SJCRH30 (cell line): ENCODE data around the gene DBH. TPM values are rescaled to one million over a fixed set of nuclear protein-coding genes. Genes with fewer than 3 reads are reported as not detected.

ENCODE experiments used
- DNase-seq, 2 experiments: peaks; one replicate each; pipeline ENCODE4 v3.0.0-alpha.2; 2015 to 2020
- H3K27ac ChIP-seq: fragments of 250-450 bp; sonication (Bioruptor Pico); 2 replicates; pipeline ENCODE4 v1.5.1; 2020; ENCODE audit warnings: mild to moderate bottlenecking, moderate library complexity
- H3K27me3 ChIP-seq: fragments of 250-450 bp; sonication (Bioruptor Pico); 2 replicates; pipeline ENCODE4 v1.5.1; 2020; ENCODE audit warnings: mild to moderate bottlenecking, moderate library complexity
- H3K36me3 ChIP-seq: fragments of 250-450 bp; sonication (Bioruptor Pico); 2 replicates; pipeline ENCODE4 v1.5.1; 2020; ENCODE audit warnings: mild to moderate bottlenecking, moderate library complexity
- H3K4me1 ChIP-seq: fragments of 250-450 bp; sonication (Bioruptor Pico); 2 replicates; pipeline ENCODE4 v1.5.1; 2020; ENCODE audit warnings: mild to moderate bottlenecking, moderate library complexity
- H3K4me3 ChIP-seq: fragments of 250-450 bp; sonication (Bioruptor Pico); 2 replicates; pipeline ENCODE4 v1.5.1; 2020; ENCODE audit warnings: mild to moderate bottlenecking, moderate library complexity
- H3K9me3 ChIP-seq: fragments of 250-450 bp; sonication (Bioruptor Pico); replicated peaks from 2 replicates; pipeline ENCODE4 v1.5.1; 2020; ENCODE audit warnings: mild to moderate bottlenecking, moderate library complexity
- total RNA-seq: library from RNA; depleted of rRNA; stranded (reverse); fragments of >200 nt; shearing (Covaris generic); gene quantifications from 2 replicates; pipeline ENCODE4 v1.2.3, GENCODE V29; 2014

The DBH gene
- total RNA-seq, 1 experiment from 2014 or later = 2.5 TPM

DNA sequence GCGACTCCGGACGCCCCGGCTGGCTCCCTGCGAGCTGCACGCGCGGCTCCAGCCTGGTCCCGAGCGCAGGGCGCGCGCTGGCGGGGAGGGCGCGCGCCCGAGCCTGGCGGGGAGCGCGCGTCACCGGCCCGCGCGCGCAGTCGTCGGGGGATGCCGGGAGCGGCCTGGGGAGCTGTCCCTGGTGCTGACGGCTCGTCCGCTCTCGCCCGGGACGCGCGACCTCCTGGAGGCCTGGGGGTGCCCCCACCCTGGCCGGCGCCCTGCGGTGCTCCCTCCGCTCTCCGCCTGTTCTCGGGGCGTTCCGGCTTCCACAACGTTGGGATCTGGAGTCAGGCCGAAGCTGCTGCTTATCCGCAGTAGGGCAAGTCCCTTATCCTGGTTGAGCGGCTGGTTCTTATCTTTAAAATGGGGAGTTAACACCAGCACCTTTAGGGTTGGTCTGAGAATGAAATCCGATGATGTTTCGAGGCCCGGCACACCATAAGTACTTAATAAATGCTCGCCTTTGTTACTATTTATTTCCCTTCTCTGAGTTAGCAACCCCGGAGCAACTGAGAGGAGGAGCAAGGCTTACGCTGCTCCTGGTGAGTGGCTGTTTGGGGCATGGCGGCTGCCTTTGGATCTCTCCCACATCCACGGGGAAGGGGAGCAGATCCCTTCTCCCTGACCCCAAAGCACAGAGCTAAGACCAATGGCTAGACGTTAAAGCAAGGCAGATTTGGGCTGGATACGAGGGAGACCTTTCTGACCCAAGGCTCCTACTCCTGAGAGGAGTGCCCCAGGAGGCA lies 26.7 kb upstream of the DBH start, which contains the start of gene FAM163B:
Gene FAM163B (minus strand): TSS at position 79 of the 788 bp plus-strand sequence. CDS start 29,166 bp downstream, outside the sequence.
- H3K4me3 ChIP-seq = no peak within 1 kb of the TSS
- no peaks in the 10 kb centered on the region for H3K36me3 ChIP-seq
- no peak within 1 kb of the TSS for H3K27ac ChIP-seq
- H3K27me3 ChIP-seq = peaks cover 42% of the 10 kb centered on the region
- peaks cover 13% of the 10 kb centered on the region; the same call in 1 of the 2 replicates for H3K4me1 ChIP-seq
- H3K9me3 ChIP-seq = 0 out of 2 replicates have a peak, but pooled peaks cover 4% of the 10 kb centered on the region
- no peak for DNase-seq

DNA sequence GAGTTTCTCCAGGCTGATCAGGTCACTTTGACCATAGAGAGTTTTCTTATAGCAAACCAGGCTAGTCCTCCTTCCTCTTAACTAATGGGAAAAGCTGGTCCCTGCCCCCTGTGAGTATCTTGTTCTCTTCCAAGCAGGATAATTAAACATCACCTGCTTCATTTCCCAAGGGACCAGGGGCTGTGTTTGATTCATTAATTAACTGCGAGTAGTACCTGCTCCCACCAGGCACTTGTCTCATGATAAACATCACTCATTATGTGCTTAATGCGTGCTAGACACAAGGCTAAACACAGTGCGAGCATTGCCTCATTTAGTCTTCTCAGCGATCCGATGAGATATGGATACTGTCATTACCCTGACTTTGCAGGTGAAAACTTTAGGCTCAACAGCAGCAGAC lies 25.3 kb upstream of the DBH start:
- H3K4me3 ChIP-seq = no peak overlapping the region
- H3K9me3 ChIP-seq = 0 out of 2 replicates have a peak, but pooled peaks cover 4% of the 10 kb centered on the region
- H3K36me3 ChIP-seq = no peaks in the 10 kb centered on the region
- DNase-seq = no peak
- no peak overlapping the region for H3K27ac ChIP-seq
- H3K27me3 ChIP-seq = peaks cover 45% of the 10 kb centered on the region
- peaks cover 8% of the 10 kb centered on the region; the same call in 1 of the 2 replicates for H3K4me1 ChIP-seq

DNA sequence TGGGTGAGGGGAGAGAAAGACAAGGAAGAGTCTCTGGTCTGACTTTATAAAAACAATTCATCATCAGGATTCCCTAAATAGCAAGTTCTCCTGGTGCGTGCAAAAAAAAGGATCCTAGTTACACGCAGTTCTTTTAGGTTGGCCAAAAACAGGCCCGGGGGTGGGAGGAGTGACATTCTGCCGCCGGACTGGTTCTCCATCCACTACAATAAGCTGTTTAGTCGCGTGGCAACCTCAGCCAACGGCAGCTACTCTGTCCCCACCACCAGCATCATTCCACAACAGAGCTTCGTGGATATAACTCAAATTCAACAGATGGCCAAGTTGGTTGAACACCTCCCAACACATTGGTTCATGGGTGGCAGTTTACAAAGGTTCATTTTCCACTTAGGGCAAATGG lies 24.1 kb upstream of the DBH start:
- Histone ChIP-seq H3K27ac (no peak overlapping the region), H3K27me3 (peaks cover 41% of the 10 kb centered on the region), H3K36me3 (no peaks in the 10 kb centered on the region), H3K4me3 (no peak overlapping the region), H3K4me1 (peaks cover 8% of the 10 kb centered on the region; the same call in 1 of the 2 replicates), H3K9me3 (0 out of 2 replicates have a peak, but pooled peaks cover 4% of the 10 kb centered on the region)
- no peak for DNase-seq

DNA sequence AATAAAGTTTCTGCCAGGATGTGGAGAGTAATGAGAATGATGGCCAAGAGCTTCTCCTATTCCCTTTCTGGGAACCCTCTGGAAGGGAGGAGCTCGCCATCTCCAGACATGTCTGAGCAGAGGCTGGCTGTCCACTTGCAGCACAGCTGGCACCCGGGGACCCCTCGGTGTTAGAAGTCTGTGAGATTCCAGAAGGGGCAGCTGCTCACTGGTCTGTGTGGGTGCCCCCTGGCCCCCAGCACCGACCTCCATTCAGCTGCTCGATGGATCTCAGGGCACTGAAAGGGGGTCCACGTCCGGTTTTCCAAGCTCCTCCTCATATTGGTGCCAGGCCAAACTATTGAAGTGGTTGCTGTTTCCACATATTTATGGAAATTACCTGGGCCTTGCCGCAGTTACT lies 23.3 kb upstream of the DBH start:
- DNase-seq = no peak
- Histone ChIP-seq H3K36me3 (no peaks in the 10 kb centered on the region), H3K27ac (no peak overlapping the region), H3K4me3 (no peak overlapping the region), H3K4me1 (peaks cover 8% of the 10 kb centered on the region; the same call in 1 of the 2 replicates), H3K9me3 (0 out of 2 replicates have a peak, but pooled peaks cover 4% of the 10 kb centered on the region), H3K27me3 (peaks cover 41% of the 10 kb centered on the region)

DNA sequence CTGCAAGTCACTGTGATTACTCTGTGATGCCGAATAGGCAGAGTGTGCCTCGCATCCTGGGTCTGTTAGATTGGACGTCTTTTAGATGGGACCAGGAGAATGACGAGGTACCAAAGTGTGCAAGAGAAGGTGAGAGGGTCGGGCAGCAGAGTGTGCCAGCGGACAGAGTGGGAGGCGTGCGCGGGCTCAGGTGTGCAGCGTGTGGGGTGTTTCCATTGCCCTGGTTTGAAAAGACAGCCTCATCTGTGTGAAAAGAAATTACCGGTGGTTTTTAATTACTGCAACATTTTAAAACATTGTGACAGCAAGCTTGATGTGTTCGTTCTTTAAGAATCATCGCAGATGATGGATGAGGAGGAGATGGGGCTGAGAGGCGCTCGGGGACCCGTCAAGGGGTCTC lies 22.7 kb upstream of the DBH start:
- Histone ChIP-seq H3K9me3 (0 out of 2 replicates have a peak, but pooled peaks cover 4% of the 10 kb centered on the region), H3K4me1 (peaks cover 8% of the 10 kb centered on the region; the same call in 1 of the 2 replicates), H3K27me3 (peaks cover 41% of the 10 kb centered on the region), H3K27ac (no peak overlapping the region), H3K4me3 (no peak overlapping the region), H3K36me3 (no peaks in the 10 kb centered on the region)
- no peak for DNase-seq

DNA sequence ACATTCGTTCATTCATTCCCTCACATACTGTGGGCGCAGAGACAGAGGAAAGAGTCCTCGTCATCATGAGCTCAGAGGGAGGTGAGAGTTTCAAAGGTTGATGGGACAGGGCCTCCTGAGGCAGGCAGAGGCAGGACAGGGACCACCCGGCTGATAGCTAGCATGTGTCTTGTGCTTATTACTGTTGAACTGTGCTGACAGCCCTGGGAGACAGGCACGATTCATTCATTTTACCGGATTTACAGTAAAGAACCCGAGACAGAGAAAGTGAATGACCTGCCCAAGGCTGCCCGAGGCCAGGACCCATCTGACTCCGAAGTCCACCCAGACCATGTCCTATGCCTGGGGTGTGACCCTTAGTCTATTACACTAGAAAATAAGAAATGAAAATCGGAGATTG lies 22.1 kb upstream of the DBH start:
- H3K4me3 ChIP-seq = no peak overlapping the region
- H3K9me3 ChIP-seq = 0 out of 2 replicates have a peak, but pooled peaks cover 4% of the 10 kb centered on the region
- H3K4me1 ChIP-seq = peaks cover 8% of the 10 kb centered on the region; the same call in 1 of the 2 replicates
- no peak overlapping the region for H3K27ac ChIP-seq
- DNase-seq = no peak
- no peaks in the 10 kb centered on the region for H3K36me3 ChIP-seq
- H3K27me3 ChIP-seq = peaks cover 41% of the 10 kb centered on the region

DNA sequence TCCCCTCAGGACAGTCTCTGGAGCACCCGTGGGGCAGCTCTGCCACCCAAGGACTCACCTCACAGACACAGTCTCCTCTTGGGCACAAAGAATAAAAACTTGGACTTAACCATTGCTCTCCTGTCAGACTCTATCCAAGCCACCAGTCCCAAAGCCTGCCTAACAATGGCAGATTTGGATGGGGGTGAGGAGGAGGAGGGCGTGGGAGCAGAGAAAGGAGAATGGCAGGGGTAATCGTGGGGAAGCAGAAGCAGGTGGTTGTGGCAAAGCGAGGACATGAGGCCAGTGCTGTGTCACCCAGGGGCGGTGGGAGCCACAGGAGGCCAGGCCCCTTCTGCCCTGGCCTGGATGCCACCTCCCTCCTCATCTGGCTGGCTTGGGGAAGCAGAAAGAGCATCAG lies 21.5 kb upstream of the DBH start:
- H3K4me3 ChIP-seq = no peak overlapping the region
- no peak for DNase-seq
- H3K4me1 ChIP-seq = peaks cover 8% of the 10 kb centered on the region; the same call in 1 of the 2 replicates
- no peaks in the 10 kb centered on the region for H3K36me3 ChIP-seq
- peaks cover 42% of the 10 kb centered on the region for H3K27me3 ChIP-seq
- no peak overlapping the region for H3K27ac ChIP-seq
- 0 out of 2 replicates have a peak, but pooled peaks cover 4% of the 10 kb centered on the region for H3K9me3 ChIP-seq

DNA sequence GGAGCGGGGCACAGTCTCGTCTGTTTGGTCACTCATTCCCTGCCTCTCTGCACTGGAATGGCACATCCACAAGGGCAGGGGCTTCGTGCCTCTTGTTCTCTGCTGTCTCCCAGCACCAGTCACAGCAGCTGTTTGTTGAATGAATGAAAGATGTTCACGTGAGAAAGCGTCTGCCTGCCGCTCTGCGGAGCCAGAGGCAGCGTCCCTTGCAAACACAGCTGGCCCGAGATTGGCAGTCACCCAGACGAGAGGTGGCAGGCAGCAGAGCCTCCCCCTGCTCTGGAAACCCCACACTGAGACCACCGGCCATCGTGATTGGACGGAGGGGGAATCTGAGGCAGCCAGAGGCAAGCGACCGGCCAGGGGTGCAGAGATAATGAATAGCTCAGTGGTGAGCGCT lies 21.0 kb upstream of the DBH start:
- Histone ChIP-seq H3K27me3 (peaks cover 47% of the 10 kb centered on the region), H3K27ac (no peak overlapping the region)
- no peak for DNase-seq

DNA sequence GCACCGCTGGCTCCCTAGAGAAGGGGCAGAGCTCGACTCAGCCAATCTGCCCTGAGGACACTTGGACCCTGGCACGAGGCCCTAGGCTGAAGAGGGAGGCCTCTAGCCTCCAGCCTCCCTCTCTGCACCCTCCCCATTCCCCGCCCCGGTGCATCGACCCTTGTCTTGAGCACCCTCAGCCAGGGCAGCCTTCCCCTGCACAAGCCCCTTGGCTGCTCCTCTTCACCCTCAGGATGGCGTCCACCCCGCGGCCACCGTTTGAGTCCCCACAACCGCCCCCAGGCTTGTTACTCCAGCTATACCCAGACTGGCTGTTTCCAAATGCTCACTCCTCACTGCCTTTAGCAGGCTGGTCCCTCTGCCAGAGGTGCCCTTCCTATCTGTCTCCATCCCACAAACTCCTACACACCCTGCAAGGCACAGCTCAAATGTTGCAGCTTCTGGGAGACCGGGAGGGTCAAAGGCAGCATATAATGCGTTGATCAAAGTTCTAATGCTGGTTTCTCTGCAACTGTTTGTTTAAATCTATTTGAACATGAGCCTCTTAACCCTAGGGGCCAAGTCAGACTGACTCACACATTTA lies 20.5 kb upstream of the DBH start:
- H3K27me3 ChIP-seq = peaks cover 47% of the 10 kb centered on the region

More for the DNA sequence above, 21.0 kb upstream of the DBH start:
- no peak overlapping the region for H3K4me3 ChIP-seq
- H3K36me3 ChIP-seq = no peaks in the 10 kb centered on the region
- 0 out of 2 replicates have a peak, but pooled peaks cover 4% of the 10 kb centered on the region for H3K9me3 ChIP-seq
- peaks cover 8% of the 10 kb centered on the region; the same call in 1 of the 2 replicates for H3K4me1 ChIP-seq

DNA sequence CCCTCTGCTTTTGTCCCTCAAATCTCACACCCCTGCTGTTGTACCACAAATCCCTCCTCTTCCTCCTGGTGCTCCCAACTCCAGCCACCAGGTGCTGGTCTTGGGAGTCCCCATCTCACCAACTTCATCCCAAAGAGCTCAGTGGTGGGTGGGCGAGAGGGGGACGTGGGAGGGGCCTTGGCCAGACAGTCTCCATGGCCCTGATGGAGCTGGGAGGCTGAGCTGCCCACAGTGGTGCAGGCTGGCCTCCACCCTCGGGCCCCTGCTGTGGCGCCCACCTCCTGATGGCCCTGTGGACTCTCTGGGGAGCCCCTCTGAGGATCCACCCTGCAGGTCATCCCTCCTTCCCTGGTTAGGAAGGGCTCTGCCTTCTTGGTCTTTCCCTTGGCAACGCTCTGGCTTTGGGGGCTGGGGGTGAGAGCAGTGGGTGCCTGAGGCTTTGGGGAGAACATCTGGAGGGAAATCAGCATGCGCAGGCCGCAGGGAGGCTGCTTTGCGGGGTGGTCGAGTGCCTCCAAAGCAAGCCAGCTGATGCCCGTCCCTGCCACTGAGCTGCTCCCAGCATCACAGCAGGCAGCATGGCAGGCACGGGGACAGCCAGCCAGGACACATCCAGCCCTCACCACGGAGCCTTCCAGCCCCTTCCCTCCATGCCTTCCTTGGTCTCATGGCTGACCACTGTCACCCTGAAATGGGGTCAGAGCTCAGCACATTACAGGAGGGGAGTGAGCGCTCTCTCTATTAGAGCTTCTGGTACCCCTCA lies 19.3 kb upstream of the DBH start:
- Histone ChIP-seq H3K4me3 (no peak overlapping the region), H3K4me1 (peaks cover 8% of the 10 kb centered on the region; the same call in 1 of the 2 replicates), H3K9me3 (0 out of 2 replicates have a peak, but pooled peaks cover under 1% of the 10 kb centered on the region), H3K36me3 (no peaks in the 10 kb centered on the region), H3K27me3 (peaks cover 49% of the 10 kb centered on the region), H3K27ac (no peak overlapping the region)
- DNase-seq = no peak

More for the DNA sequence above, 20.5 kb upstream of the DBH start:
- Histone ChIP-seq H3K4me1 (peaks cover 8% of the 10 kb centered on the region; the same call in 1 of the 2 replicates), H3K9me3 (0 out of 2 replicates have a peak, but pooled peaks cover 4% of the 10 kb centered on the region), H3K27ac (no peak overlapping the region), H3K36me3 (no peaks in the 10 kb centered on the region), H3K4me3 (no peak overlapping the region)
- DNase-seq = no peak

DNA sequence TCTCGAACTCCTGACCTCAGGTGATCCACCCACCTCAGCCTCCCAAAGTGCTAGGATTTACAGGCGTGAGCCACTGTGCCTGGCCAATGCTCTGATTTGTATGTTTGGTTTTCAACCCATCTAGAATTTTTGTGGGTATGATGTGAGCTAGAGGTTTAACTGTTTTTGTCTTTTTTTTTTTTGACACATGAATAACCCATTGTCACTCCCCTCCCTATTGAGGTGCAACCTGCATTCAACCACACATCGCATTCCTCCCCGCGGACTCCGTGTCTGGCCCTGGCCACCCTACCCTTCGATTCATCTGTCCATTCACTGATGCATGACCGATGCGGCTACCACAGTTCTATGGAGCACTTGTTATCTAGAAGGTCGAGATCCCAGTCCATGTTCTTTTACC lies 17.4 kb upstream of the DBH start:
- Histone ChIP-seq H3K27ac (no peak overlapping the region), H3K27me3 (peaks cover 40% of the 10 kb centered on the region), H3K9me3 (no peaks in the 10 kb centered on the region), H3K36me3 (no peaks in the 10 kb centered on the region), H3K4me3 (no peak overlapping the region), H3K4me1 (no peaks in the 10 kb centered on the region)
- DNase-seq = no peak

DNA sequence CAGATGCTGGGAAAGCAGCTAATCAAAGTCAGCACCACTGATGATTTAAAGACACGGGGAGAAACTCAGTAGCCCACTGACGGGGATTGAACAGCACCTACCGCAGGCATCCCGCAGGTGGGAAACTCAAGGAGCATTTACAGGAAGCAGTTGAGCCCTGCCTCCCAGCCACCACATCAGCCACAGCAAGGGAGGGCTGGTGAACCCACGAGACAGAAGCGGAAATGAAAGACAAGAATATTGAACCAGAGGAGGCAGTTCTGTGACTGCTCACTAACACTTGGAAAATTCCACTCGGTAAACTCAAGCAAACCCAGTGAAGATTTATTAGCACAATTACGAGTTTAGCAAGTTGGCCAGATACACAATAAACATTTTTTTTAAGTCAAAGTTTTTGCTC lies 16.4 kb upstream of the DBH start:
- Histone ChIP-seq H3K4me1 (no peaks in the 10 kb centered on the region), H3K27me3 (peaks cover 29% of the 10 kb centered on the region), H3K9me3 (peaks cover 4% of the 10 kb centered on the region; the same call in 1 of the 2 replicates), H3K36me3 (no peaks in the 10 kb centered on the region), H3K4me3 (no peak overlapping the region), H3K27ac (no peak overlapping the region)
- no peak for DNase-seq

DNA sequence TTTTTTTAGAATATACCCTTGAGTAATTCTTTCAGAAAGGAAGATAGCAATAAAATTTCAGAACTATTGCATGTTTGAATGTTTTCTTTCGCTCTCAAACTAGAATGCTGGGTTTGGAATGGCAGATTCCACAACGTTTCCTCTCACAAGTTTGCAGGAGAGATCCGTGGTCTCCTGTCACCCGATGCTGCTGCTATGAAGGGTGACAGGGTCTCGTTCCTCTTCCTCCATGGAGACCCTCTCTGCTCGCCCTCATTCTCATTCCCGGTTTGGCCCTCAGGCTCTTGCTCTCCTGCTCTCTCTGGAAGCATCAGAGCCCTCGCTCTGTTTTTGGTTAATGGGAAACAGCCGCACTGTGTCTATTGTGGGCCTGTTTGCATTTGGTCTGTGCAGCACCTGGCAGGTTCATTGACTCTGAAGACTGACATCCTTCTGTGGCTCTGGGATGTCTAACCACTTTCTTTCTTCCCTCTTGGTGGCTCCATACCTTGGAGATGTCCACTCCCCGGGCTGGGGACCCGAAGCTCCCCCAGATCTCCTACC lies 14.4 kb upstream of the DBH start:
- no peaks in the 10 kb centered on the region for H3K4me1 ChIP-seq
- H3K27ac ChIP-seq = no peak overlapping the region
- no peak for DNase-seq
- no peaks in the 10 kb centered on the region for H3K36me3 ChIP-seq
- peaks cover 18% of the 10 kb centered on the region for H3K9me3 ChIP-seq
- peaks cover 13% of the 10 kb centered on the region for H3K27me3 ChIP-seq
- H3K4me3 ChIP-seq = no peak overlapping the region

DNA sequence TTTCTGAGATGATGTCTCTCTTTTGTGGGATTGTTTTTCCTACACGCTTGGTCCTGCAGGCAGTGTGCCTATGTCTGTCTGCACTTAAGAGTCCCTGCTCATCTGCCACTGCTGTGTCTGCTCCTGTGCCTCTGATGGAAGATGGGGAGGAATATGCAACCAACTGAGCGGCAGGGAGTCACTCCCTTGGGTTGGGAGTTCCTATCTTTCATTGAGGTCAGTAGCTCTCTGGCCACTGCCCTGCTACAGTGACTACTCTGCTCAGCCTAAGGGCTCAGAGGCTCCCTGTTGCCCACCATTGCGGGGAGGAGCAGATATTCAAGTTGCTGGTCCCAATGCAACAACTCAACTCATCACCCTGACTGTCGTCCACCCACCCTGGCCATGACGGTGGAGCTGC lies 13.6 kb upstream of the DBH start:
- H3K27me3 ChIP-seq = peaks cover 13% of the 10 kb centered on the region
- no peak for DNase-seq
- H3K4me3 ChIP-seq = no peak overlapping the region
- no peak overlapping the region for H3K27ac ChIP-seq
- no peaks in the 10 kb centered on the region for H3K4me1 ChIP-seq
- H3K36me3 ChIP-seq = no peaks in the 10 kb centered on the region
- peaks cover 19% of the 10 kb centered on the region for H3K9me3 ChIP-seq
